Lung (tissue), 12 donors: ENCODE data around the gene LIPI. TPM values are rescaled to one million over a fixed set of nuclear protein-coding genes. Genes with fewer than 3 reads are reported as not detected.

Experiments used
- ATAC-seq: fragments of 200-7000 bp; cut with Tn5 transposase; one replicate; pipeline ENCODE4 v1.9.1; 2020; ENCODE audit warnings: moderate number of reproducible peaks; ENCODE audit not compliant: insufficient read depth, low FRiP score
- DNase-seq, 3 donors: peaks; one replicate each; pipeline ENCODE4 v3.0.0-alpha.2; 2013 to 2017
- H3K27ac ChIP-seq, 2 donors: one replicate each; pipeline ENCODE4 v1.5.1; 2013; ENCODE audit warnings: mild to moderate bottlenecking in 2 of 2, moderate library complexity in 2 of 2, control low read depth in 1 of 2, inconsistent platforms in 1 of 2, low read depth in 1 of 2, low read length in 1 of 2
- H3K27me3 ChIP-seq, 3 donors: one replicate each; pipeline ENCODE4 v1.5.1; 2013; ENCODE audit warnings: low read length in 2 of 3; ENCODE audit not compliant: control insufficient read depth in 3 of 3, insufficient read depth in 3 of 3
- H3K36me3 ChIP-seq, 4 donors: one replicate each; pipeline ENCODE4 v1.5.1; 2013; ENCODE audit warnings: low read length in 4 of 4, mild to moderate bottlenecking in 1 of 4, moderate library complexity in 1 of 4; ENCODE audit not compliant: control insufficient read depth in 4 of 4, insufficient read depth in 4 of 4
- H3K4me1 ChIP-seq, 5 donors: one replicate each; pipeline ENCODE4 v1.5.1; 2013; ENCODE audit warnings: low read length in 5 of 5, mild to moderate bottlenecking in 2 of 5, moderate library complexity in 1 of 5; ENCODE audit not compliant: control insufficient read depth in 5 of 5, insufficient read depth in 5 of 5
- H3K4me3 ChIP-seq: one replicate; pipeline ENCODE4 v1.5.1; 2013; ENCODE audit warnings: mild to moderate bottlenecking, control low read depth, moderate library complexity
- H3K9ac ChIP-seq, 2 donors: one replicate each; pipeline ENCODE4 v1.5.1; 2013; ENCODE audit warnings: low read length in 2 of 2, control low read depth in 1 of 2; ENCODE audit not compliant: insufficient read depth in 1 of 2
- H3K9me3 ChIP-seq, 4 donors: one replicate each; pipeline ENCODE4 v1.5.1; 2013; ENCODE audit warnings: low read length in 3 of 4, mild to moderate bottlenecking in 1 of 4, moderate library complexity in 1 of 4; ENCODE audit not compliant: control insufficient read depth in 4 of 4, insufficient read depth in 3 of 4
- whole genome bisulfite sequencing, 2 donors: extraction: QIAGEN DNeasy Blood & Tissue Kit; methylation state at CpG; one replicate each; pipeline ENCODE4 v1.1.7; 2013; 5-methylcytosine and 5-hydroxymethylcytosine counted together
- polyA plus RNA-seq, 2 donors: library from polyadenylated mRNA; stranded (reverse); fragments of 200-250 nt; gene quantifications; one replicate each; pipeline ENCODE4 v1.2.1, GENCODE V29; 2013
- total RNA-seq, 2 donors: library from RNA; depleted of rRNA in 1 of 2; stranded (reverse); fragments of >200 nt in 1 of 2; gene quantifications; one replicate each; pipeline ENCODE4 v1.2.1, GENCODE V29; 2014 to 2021
- TF ChIP-seq, protein P1 (sequence below): IDR thresholded peaks from 2 replicates; pipeline ENCODE4 v1.5.1; 2012; ENCODE audit warnings: mild to moderate bottlenecking; ENCODE audit errors: control extremely low read depth, extremely low read depth
- donor health status: control.
- donor health status: control.
- donor health status: Bipolar disorder and iron deficiency.
- donor health status: healthy.
- donor health status: DM: yes; HTN: yes; CAD: no.

LIPI gene
- total and polyA plus RNA-seq, 4 donors, result not detected

DNA sequence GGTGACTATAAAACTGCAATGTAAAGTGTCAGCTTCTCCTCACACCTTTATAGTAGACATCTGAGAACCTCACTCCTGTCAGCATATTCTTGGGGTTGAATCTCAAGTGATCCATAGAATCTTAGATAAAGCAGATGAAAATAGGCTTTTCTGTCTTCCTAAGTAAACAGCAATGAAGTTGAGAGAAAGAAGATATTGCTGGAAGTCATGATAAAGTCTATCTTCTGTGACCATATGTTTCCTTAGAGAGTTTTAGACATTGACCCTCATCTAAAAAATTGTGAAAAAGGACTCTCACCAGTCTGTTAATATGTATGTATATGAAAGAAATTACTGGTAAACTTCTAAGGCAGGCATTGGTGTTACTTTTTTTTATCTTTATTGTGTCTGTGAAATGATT lies 66.8 kb downstream of the LIPI start:
- Histone ChIP-seq H3K27me3 (no peaks in the 10 kb centered on the region), H3K4me1 (no peaks in the 10 kb centered on the region), H3K9me3 (no peaks in the 10 kb centered on the region), H3K36me3 (no peaks in the 10 kb centered on the region), H3K27ac (no peak overlapping the region), H3K4me3 (no peak overlapping the region), H3K9ac (no peak overlapping the region)
- DNase-seq, result no peak
- TF ChIP-seq, protein P1, sequence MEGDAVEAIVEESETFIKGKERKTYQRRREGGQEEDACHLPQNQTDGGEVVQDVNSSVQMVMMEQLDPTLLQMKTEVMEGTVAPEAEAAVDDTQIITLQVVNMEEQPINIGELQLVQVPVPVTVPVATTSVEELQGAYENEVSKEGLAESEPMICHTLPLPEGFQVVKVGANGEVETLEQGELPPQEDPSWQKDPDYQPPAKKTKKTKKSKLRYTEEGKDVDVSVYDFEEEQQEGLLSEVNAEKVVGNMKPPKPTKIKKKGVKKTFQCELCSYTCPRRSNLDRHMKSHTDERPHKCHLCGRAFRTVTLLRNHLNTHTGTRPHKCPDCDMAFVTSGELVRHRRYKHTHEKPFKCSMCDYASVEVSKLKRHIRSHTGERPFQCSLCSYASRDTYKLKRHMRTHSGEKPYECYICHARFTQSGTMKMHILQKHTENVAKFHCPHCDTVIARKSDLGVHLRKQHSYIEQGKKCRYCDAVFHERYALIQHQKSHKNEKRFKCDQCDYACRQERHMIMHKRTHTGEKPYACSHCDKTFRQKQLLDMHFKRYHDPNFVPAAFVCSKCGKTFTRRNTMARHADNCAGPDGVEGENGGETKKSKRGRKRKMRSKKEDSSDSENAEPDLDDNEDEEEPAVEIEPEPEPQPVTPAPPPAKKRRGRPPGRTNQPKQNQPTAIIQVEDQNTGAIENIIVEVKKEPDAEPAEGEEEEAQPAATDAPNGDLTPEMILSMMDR, result no peak
- ATAC-seq, result no peak

DNA sequence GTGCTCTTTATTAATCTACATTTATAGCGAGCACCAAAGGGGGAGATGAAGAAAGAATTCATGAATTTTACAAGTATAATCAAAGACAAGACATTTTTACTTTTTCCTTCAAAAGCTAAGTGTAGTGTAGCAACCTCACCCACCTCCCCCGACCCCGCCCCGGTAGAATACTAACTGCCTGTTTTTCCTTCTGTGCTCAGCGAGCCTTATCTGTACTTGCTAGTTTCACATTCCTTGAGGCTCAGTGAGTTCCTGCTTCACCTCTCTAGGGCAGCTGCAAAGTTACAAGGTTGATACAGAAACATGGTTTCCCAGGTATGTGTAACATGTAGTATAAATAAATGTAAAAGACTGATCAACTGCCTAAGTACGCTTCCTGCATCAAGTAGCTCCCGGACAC lies 86.5 kb downstream of the LIPI start:
- Histone ChIP-seq H3K27me3 (no peaks in the 10 kb centered on the region), H3K9me3 (peaks cover 0 to 19% (median 0%) of the 10 kb centered on the region in 4 donors), H3K4me3 (no peak overlapping the region), H3K4me1 (no peaks in the 10 kb centered on the region), H3K27ac (no peak overlapping the region), H3K9ac (no peak overlapping the region), H3K36me3 (no peaks in the 10 kb centered on the region)
- no peak for ATAC-seq
- TF ChIP-seq, protein P1, result no peak
- WGBS, 2 donors, result 89 to 95% methylated on average over 7 of the region's 7 CpGs
- no peak for DNase-seq

DNA sequence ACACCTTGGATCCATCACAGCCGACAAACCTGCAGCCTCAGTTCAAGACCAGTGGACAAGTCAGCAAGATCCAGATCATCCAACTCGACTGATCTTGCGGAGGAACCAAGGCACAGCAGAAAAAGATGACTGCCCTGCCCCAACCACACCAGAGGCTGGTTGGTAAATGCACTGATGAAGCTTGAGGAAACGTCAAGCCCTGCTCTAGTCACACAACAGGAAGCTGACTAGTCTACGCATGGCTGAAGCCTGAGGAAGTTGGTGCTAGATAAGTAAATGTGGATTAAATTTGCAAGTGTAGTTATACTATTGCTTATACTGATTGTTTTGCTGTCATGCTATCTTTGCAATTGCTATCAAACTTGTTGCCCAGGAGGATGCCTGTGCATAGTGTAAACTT lies 89.0 kb downstream of the LIPI start:
- H3K4me3 ChIP-seq, result no peak overlapping the region
- H3K27ac ChIP-seq, result no peak overlapping the region
- no peak overlapping the region for H3K9ac ChIP-seq
- no peaks in the 10 kb centered on the region for H3K27me3 ChIP-seq
- no peaks in the 10 kb centered on the region for H3K36me3 ChIP-seq
- WGBS, 2 donors, result 77 to 84% methylated on average over 5 of the region's 5 CpGs
- TF ChIP-seq, protein P1, result no peak
- DNase-seq (no peak), ATAC-seq (no peak)
- H3K4me1 ChIP-seq, result no peaks in the 10 kb centered on the region
- H3K9me3 ChIP-seq, result peaks cover 0 to 16% (median 0%) of the 10 kb centered on the region in 4 donors

DNA sequence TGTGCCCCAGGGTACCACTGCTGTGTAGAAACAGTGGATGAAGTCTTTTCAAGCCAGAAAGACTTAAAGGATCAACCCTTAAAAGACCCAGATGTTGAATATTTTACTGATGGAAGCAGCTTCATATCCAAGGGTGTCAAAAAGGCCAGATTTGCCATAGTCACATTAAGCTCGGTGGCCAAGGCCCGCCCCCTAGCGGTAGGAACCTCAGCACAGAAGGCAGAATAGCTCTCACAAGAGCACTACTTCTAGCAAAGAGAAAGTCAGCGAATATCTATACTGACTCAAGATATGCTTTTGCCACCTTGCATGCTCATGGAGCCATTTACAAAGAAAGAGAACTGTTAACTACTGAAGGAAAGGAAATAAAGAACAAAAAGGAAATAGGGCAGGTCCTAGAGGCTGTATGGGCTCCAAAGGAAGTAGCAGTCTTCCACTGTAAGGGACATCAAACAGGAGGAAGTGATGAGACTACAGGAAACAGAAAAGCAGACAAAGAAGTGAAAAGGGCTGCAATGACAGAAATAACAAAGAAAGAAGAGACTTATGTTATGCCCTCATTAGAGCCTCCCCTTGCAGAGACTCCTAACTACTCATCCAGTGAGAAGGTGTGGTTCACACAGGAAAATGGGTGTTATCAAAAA lies 90.5 kb downstream of the LIPI start:
- peak in 2 of 3 donors; percentile 2 for DNase-seq
- ATAC-seq, result no peak

More for the DNA sequence above, 90.5 kb downstream of the LIPI start:
- Histone ChIP-seq H3K9ac (no peak overlapping the region), H3K4me1 (no peaks in the 10 kb centered on the region), H3K9me3 (peaks cover 0 to 16% (median 0%) of the 10 kb centered on the region in 4 donors), H3K27me3 (no peaks in the 10 kb centered on the region), H3K36me3 (no peaks in the 10 kb centered on the region), H3K4me3 (no peak overlapping the region), H3K27ac (no peak overlapping the region)
- TF ChIP-seq, protein P1, result no peak
- 29 to 39% methylated on average over 4 of the region's 4 CpGs for WGBS, 2 donors
